Stimulated activated CD4-positive, alpha-beta T cell treated with anti-CD3 and anti-CD28 coated beads, Interleukin-2, amount 100 ng/mL, for 4 hours (primary cell): ENCODE measurements around the gene MYB.
A peak's percentile ranks its signal among the peaks of the same experiment; 100 is the strongest.
"Not testable (repeated sequence)": the region's sequence is repeated elsewhere in the genome, so short reads cannot be mapped to it uniquely, and the experiment has no call there.

ENCODE experiments used
- DNase-seq: peaks from one replicate; pipeline ENCODE4 v3.0.0-alpha.2; 2020; ENCODE audit warnings: low read depth

The MYB gene

DNA sequence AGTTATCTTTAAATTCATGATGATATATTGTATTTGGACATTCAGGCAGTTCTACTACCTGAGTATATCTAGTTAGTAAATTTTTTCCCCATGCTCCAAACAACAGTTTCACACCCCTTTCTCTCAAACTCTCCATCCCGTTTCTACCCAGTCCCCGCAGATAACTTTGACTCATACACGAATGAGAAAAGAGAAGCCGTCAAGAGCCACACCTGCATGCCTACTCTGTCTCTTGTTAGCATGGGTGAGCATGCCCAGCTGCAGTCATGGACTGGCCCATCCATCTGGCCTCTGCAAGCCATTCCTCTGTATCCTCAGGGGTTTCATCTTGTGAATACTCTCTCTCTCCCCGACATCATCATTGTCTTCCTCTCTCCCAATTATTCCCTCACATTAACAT is 41.5 kb downstream of the MYB start:
- DNase-seq = no peak

- DNase-seq = no peak
Measured at GRCh38 chr6:135224037-135224647, 43.0 kb downstream of the MYB start.

DNA sequence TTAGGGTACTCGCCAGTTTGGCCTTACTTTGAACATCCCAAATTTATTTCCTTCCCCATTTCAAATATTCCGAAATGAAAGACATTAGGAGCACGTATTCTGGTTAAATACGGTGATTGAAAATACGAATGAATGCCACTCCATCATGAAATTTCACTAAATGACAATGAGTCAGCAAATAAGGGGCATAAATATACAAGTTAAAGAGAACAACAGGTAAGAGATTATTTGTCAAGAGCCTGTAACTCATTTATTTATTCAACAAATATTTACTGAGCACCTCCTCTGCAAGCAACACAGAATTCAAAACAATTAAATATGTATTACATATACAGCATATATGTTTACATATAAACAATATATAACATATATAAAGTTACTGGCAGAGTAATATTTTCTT is 44.8 kb downstream of the MYB start:
- DNase-seq = no peak

GRCh38 chr6:135226537-135226936 is 45.4 kb downstream of the MYB start:
- DNase-seq = no peak

- DNase-seq = no peak
Measured at GRCh38 chr6:135227349-135227748, 46.2 kb downstream of the MYB start.

GRCh38 chr6:135227758-135228157 is 46.6 kb downstream of the MYB start:
- no peak for DNase-seq

- no peak for DNase-seq
Measured at GRCh38 chr6:135228486-135228885, 47.4 kb downstream of the MYB start.

- no peak for DNase-seq
Measured at GRCh38 chr6:135229996-135230395, 48.9 kb downstream of the MYB start.

DNA sequence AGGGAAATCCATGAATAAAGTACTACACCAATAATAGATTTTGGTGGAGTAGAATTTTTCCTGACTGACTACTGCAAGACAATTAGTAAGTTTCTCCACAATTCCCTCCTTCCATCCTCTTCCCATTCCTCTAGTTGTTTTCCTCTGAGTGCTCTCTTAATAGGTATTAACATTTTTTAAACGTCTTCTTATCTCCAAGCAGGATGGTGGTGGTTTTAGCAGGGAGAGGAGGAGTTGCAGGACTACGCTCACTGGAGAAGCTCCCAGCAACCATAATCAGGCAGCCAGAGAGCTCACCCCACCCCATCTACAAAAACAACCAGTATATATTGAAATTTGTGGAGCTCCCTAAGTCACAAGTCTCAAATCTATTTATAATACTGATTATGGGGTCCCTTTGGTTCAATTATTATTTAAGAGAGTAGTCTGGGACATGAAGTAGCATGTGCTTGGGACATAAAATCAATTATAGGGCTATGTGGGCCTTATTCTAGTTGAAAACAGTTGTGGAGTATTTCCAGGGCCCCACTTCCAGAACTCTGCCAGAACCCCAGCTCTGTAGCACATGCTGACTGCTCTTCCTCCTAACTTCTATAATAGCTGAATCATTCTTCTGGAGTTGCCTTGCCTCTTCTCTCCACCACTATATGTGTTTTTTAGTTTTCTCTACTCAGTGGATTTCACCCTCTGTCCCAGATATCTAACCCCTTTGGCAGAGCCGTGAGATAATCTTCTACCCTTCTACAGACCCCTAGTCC is 49.8 kb downstream of the MYB start:
- no peak for DNase-seq

GRCh38 chr6:135231469-135231844 is 50.3 kb downstream of the MYB start:
- no peak for DNase-seq

GRCh38 chr6:135233686-135234491 is 52.8 kb downstream of the MYB start:
- no peak for DNase-seq

- DNase-seq = no peak
Measured at GRCh38 chr6:135234492-135234780, 53.3 kb downstream of the MYB start.

DNA sequence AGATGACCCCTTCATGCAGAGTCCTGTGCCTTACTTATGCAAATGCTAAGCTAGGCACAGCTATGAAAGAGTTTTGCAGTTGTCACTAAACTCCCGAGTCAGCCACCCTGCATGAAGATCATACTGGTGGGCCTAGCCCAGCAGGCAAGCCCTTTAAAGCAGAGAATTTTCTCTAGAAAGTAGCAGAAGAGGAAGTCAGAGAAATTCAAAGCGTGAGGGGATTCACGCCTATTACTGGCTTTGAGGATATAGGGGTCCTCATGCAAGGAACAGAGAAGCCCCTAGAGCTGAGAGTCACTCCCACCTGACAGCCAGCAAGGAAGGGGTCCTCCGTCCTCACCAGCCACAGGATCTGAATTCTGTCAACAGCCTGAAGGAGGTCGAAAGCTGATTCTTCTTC is 54.6 kb downstream of the MYB start:
- DNase-seq = no peak

DNA sequence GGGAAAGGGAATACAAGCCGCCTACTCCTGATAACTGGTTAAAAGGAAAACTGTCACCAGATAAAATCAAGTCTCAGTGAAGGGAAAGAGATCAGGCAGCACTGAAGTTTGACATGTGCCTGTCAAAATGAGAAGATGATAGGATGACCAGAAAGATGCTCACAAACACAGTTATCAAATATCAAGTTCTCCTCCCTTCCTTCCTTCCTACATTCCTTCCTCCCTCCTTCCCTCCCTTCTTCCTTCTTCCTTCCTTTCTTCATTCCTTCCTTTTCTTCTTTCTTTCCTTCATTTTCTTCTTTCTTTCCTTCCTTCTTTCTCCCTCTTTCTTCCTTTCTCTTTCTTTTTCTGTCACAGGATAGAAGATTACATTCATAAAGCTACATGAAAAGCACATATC is 55.2 kb downstream of the MYB start:
- DNase-seq = no peak

DNA sequence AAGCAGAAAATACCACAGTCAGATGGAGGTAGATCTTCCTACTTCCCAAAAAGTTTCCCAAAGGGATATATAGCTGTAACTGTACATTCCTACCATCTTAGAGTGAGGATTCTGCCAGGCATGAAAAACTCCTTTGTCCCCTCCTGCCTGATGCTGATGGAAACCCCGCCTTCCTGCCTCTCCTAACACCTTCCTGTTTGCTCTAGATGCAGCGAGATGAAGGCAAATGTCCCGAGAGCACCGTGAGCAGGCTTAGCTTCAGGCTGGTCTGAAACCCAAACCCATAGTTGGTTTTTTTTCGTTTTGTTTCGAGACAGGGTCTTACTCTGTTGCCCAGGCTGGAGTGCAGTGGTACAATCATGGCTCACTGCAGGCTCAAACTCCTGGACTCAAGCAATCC is 55.6 kb downstream of the MYB start:
- no peak for DNase-seq

DNA sequence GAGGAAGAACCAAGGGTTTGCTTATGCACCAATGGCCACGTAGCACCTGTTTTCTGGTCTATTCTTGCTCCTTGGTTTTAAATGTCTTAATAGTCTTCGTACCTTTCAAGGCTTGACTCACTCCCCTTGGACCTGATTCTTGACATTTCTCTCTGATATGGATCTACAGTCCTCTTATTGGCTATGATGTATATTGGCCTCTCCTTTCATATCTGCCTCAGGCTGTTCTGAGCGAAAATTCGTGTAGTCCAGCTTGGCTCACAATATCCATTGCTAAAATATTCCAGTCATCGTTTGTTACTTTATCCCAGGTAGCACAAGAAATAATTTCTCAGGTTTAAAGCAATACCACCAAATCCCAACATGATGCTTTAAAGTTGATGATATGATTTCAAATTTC is 59.6 kb downstream of the MYB start:
- DNase-seq = no peak

- no peak for DNase-seq
Measured at GRCh38 chr6:135243871-135244796, 63.0 kb downstream of the MYB start.

DNA sequence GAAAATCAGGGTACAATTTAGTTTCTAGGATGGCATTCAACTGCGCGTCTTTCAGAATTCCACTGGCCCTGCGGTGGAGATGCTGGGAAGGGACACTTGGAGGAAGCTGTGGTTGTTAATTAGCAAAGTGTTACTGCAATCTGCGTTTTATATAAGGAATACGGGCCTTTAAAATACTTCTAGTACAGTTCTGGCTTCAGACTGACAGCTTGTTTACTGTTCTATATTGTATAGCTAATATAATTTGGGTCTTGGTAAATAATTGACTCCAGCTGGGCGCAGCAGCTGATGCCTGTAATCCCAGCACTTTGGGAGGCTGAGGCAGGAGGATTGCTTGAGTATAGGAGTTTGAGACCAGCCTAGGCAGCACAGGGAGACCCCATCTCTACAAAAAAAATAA is 63.7 kb downstream of the MYB start:
- no peak for DNase-seq

- not testable (repeated sequence) for DNase-seq
Measured at GRCh38 chr6:135246412-135247012, 65.4 kb downstream of the MYB start.

DNA sequence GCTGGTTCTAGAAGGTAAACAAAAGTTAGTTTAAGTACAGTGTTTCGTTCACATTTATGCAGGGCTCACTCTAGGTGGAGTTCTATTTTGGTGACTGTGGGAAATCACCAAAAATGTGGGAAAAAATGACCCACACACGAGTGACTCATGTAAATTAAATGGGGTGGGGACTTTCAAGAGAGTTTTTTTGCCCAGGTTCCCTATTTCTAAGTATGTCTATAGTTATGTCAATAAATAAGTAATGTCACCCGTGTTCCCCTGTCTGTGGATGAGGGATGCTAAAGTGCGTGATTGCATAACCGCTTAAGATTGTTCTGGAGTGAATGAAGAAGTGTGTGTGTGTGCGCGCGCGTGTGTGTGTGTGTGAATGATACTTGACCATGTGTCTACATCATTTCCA is 69.1 kb downstream of the MYB start:
- peak; percentile 2 for DNase-seq

GRCh38 chr6:135250751-135251497 is 69.8 kb downstream of the MYB start:
- DNase-seq = no peak
